Ishikawa (cell line): ENCODE data around the gene SLCO1B3.

ENCODE experiments used
- FOXM1 ChIP-seq: IDR thresholded peaks from 2 replicates; pipeline ENCODE4 v1.6.1; 2012; ENCODE audit warnings: low read depth, borderline replicate concordance
- MAX ChIP-seq: IDR thresholded peaks from 2 replicates; pipeline ENCODE4 v1.6.1; 2012

DNA sequence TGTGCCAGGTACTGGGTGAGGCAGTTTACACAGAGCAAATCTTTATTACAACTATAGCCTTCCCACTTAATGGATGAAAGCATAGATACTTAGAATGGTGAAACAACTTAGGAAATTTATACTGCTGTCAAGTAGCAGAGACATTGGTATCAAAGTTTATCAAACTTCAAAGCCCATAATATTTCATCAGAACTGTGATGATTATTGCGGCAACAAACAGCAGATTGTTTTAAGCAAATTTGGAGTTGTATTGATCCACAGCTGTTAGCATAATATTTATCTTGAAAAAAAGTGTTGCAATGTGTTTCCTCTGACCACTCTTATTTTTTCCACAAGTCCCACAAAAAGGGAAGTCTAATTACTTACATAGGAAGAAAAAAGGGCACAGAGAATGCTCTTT lies 2.0 kb upstream of the SLCO1B3 start:
- no peak for TF ChIP-seq MAX
- no peak for TF ChIP-seq FOXM1
